Spleen (tissue), 11 donors: ENCODE data around the gene ZFP90. TPM values are rescaled to one million over a fixed set of nuclear protein-coding genes. Genes with fewer than 3 reads are reported as not detected.

Source experiments
- DNase-seq: peaks from one replicate; pipeline ENCODE4 v3.0.0-alpha.2; 2020
- H3K27ac ChIP-seq, 8 donors: fragments of 200-600 bp; sonication (generic) in 7 of 8; 1 replicate in 4 of 8; 2 replicates in 4 of 8; pipeline versions ENCODE4 v1.5.0 to v1.8.0; 2016 to 2021; ENCODE audit warnings: inconsistent platforms in 4 of 8, mild to moderate bottlenecking in 4 of 8, moderate library complexity in 1 of 8
- H3K27me3 ChIP-seq, 7 donors: fragments of 200-600 bp; sonication (generic) in 6 of 7; replicated peaks in 1 of 7; 1 replicate in 4 of 7; 2 replicates in 3 of 7; pipeline versions ENCODE4 v1.5.0 to v1.8.0; 2016 to 2021; ENCODE audit warnings: inconsistent platforms in 3 of 7, mild to moderate bottlenecking in 1 of 7
- H3K36me3 ChIP-seq, 6 donors: fragments of 200-600 bp; sonication (generic) in 5 of 6; 1 replicate in 4 of 6; 2 replicates in 2 of 6; pipeline versions ENCODE4 v1.5.0 to v1.8.0; 2016 to 2021; ENCODE audit warnings: inconsistent platforms in 2 of 6
- H3K4me1 ChIP-seq, 6 donors: fragments of 200-600 bp; sonication (generic) in 5 of 6; 1 replicate in 3 of 6; 2 replicates in 3 of 6; pipeline versions ENCODE4 v1.5.0 to v1.8.0; 2016 to 2021; ENCODE audit warnings: inconsistent platforms in 3 of 6
- H3K4me3 ChIP-seq, 8 donors: fragments of 200-600 bp; sonication (generic) in 7 of 8; 1 replicate in 4 of 8; 2 replicates in 4 of 8; pipeline versions ENCODE4 v1.5.0 to v1.8.0; 2016 to 2021; ENCODE audit warnings: inconsistent platforms in 4 of 8, mild to moderate bottlenecking in 4 of 8, moderate library complexity in 2 of 8
- H3K9me3 ChIP-seq, 8 donors: fragments of 200-600 bp; sonication (generic) in 7 of 8; 1 replicate in 4 of 8; 2 replicates in 4 of 8; pipeline versions ENCODE4 v1.5.0 to v1.8.0; 2016 to 2021; ENCODE audit warnings: inconsistent platforms in 4 of 8
- POLR2A ChIP-seq, 3 donors: fragments of 450-650 bp; IDR thresholded peaks; one replicate each; pipeline ENCODE4 v1.5.1; 2017; ENCODE audit warnings: antibody characterized with exemption in 3 of 3, mild to moderate bottlenecking in 1 of 3
- POLR2AphosphoS5 ChIP-seq, 3 donors: sonication (generic); formaldehyde crosslinking; IDR thresholded peaks; one replicate each; pipeline ENCODE4 v1.5.1; 2017; ENCODE audit warnings: antibody characterized with exemption in 3 of 3
- WGBS, 5 donors: extraction: QIAGEN DNeasy Blood & Tissue Kit in 3 of 5; methylation state at CpG; one replicate each; pipeline versions ENCODE4 v1.1.5 to v1.1.7; 2013 to 2018; 5-methylcytosine and 5-hydroxymethylcytosine counted together
- intact Hi-C: fragments of 100-400 bp; cut with DNase I; formaldehyde crosslinking; loops from one replicate; pipeline ENCODE4 v1.15.0; 2023; ENCODE audit warnings: low total_unique reads
- polyA plus RNA-seq, 3 donors: library from polyadenylated mRNA; stranded (reverse); fragments of 200-250 nt; gene quantifications; one replicate each; pipeline ENCODE4 v1.2.1, GENCODE V29; 2013
- total RNA-seq, 7 donors: library from RNA; depleted of rRNA in 3 of 7; stranded (reverse); fragments of >200 nt in 3 of 7; fragmentation: NEBNext Ultra II Directional in 4 of 7; extraction: Animal tissue kit (Norgen Biotek cat#: 25700) in 4 of 7; gene quantifications; one replicate each; pipeline versions ENCODE4 v1.1.0 to v1.2.1, GENCODE V29; 2016 to 2021
- TF ChIP-seq, protein P1 (sequence below), 11 experiments: fragments of 200-600 bp in 7 of 11; fragments of 450-650 bp in 4 of 11; sonication (generic) in 4 of 11; IDR thresholded peaks in 8 of 11; conservative IDR thresholded peaks in 3 of 11; 1 replicate in 7 of 11; 2 replicates in 4 of 11; pipeline versions ENCODE4 v1.4.0 to v1.8.0; 2016 to 2021; ENCODE audit warnings: antibody characterized with exemption in 11 of 11, inconsistent platforms in 4 of 11, mild to moderate bottlenecking in 1 of 11
- donor health status: healthy with polysubstance abuse.
- donor health status: DM: no; HTN: no; CAD: no; lungs with moderate emphysema.
- donor health status: DM: no; HTN: no; CAD: no.
- donor health status: Bipolar disorder and iron deficiency.
- donor health status: healthy.
- donor health status: DM: no; HTN: no; CAD: no.
- donor health status: DM: yes; HTN: yes; CAD: no.

The ZFP90 gene
- total and polyA plus RNA-seq, 10 donors, result 7.3 to 53.1 (median 24.4) TPM

DNA sequence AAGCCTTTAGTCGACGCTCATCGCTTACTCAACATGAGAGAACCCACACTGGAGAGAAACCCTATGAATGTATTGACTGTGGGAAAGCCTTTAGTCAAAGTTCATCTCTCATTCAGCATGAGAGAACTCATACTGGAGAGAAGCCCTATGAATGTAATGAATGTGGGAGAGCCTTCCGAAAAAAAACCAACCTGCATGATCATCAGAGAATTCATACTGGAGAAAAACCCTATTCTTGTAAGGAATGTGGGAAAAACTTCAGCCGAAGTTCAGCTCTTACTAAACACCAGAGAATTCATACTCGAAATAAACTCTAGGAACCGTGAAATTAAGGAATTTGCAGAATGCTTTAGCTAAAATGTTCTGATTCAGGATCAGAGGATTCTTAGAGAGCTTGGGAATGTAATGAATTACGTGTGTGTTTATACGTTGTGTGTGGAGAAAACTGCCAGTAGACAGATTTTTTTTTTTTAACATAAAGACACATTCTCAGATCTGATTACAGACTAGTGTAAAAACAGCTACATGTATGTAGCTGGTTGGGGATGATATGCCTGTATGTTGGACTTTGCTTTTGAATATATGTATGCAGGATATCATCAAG lies 25.4 kb downstream of the ZFP90 start:
- 94 to 98% (median 95%) methylated on average over 9 of the region's 9 CpGs for whole genome bisulfite sequencing, 5 donors
- no peak for DNase-seq
- H3K27me3 ChIP-seq, result no peaks in the 10 kb centered on the region

DNA sequence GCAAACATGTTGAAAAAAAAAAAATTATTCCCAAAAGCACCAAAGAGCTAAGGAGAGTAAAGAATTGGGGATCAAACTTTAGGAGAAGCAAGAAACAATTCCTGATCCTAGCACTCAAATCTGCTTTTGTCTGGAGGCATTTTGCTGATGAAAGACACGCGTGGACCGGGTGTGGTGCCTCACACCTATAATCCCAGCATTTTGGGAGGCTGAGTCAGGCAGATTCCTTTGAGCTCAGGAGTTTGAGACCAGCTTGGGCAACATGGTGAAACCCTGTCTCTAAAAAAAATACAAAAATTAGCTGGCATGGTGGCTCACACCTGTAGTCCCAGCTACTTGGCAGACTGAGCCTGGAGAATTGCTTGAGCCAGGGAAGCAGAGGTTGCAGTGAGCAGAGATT lies 35.4 kb downstream of the ZFP90 start:
- no peaks in the 10 kb centered on the region for H3K4me1 ChIP-seq
- DNase-seq, result no peak
- 78 to 98% (median 94%) methylated on average over 3 of the region's 3 CpGs for WGBS, 5 donors
- H3K4me3 ChIP-seq, result no peak overlapping the region
- intact Hi-C loops, result no loop called here
- no peaks in the 10 kb centered on the region for H3K27me3 ChIP-seq
- H3K9me3 ChIP-seq, result peaks cover 28 to 100% (median 100%) of the 10 kb centered on the region in 8 donors
- peaks cover 0 to 23% (median 0%) of the 10 kb centered on the region in 6 donors for H3K36me3 ChIP-seq
- no peak overlapping the region for H3K27ac ChIP-seq
- TF ChIP-seq POLR2AphosphoS5 (IDR thresholded peaks at IDR 0.05) (no peak), POLR2A (IDR thresholded peaks at IDR 0.05) (no peak)
- TF ChIP-seq, protein P1, sequence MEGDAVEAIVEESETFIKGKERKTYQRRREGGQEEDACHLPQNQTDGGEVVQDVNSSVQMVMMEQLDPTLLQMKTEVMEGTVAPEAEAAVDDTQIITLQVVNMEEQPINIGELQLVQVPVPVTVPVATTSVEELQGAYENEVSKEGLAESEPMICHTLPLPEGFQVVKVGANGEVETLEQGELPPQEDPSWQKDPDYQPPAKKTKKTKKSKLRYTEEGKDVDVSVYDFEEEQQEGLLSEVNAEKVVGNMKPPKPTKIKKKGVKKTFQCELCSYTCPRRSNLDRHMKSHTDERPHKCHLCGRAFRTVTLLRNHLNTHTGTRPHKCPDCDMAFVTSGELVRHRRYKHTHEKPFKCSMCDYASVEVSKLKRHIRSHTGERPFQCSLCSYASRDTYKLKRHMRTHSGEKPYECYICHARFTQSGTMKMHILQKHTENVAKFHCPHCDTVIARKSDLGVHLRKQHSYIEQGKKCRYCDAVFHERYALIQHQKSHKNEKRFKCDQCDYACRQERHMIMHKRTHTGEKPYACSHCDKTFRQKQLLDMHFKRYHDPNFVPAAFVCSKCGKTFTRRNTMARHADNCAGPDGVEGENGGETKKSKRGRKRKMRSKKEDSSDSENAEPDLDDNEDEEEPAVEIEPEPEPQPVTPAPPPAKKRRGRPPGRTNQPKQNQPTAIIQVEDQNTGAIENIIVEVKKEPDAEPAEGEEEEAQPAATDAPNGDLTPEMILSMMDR (IDR thresholded peaks at IDR 0.05 in 8 of 11, conservative IDR thresholded peaks at IDR 0.05 in 3 of 11), result no peak

More for the DNA sequence above, 25.4 kb downstream of the ZFP90 start:
- Histone ChIP-seq H3K4me1 (no peaks in the 10 kb centered on the region), H3K9me3 (peaks cover 65 to 100% (median 100%) of the 10 kb centered on the region in 8 donors), H3K4me3 (peak overlapping the region in 1 of 8 donors; percentile 40), H3K27ac (no peak overlapping the region), H3K36me3 (peaks cover 29 to 65% (median 46%) of the 10 kb centered on the region in 6 donors)
- TF ChIP-seq POLR2A (IDR thresholded peaks at IDR 0.05) (no peak), POLR2AphosphoS5 (IDR thresholded peaks at IDR 0.05) (no peak)
- TF ChIP-seq, protein P1 (IDR thresholded peaks at IDR 0.05 in 8 of 11, conservative IDR thresholded peaks at IDR 0.05 in 3 of 11), result no peak
- intact Hi-C loops, result no loop called here

- H3K9me3 ChIP-seq, result peaks cover 27 to 100% (median 100%) of the 10 kb centered on the region in 8 donors
- no peak overlapping the region for H3K27ac ChIP-seq
- no peak for DNase-seq
- H3K36me3 ChIP-seq, result peaks cover 0 to 24% (median 0%) of the 10 kb centered on the region in 6 donors
- no peak overlapping the region for H3K4me3 ChIP-seq
- 95 to 100% (median 96%) methylated on average over 3 of the region's 3 CpGs for WGBS, 5 donors
- no peaks in the 10 kb centered on the region for H3K4me1 ChIP-seq
- no peak for TF ChIP-seq POLR2AphosphoS5 (IDR thresholded peaks at IDR 0.05)
- intact Hi-C loops, result no loop called here
- H3K27me3 ChIP-seq, result no peaks in the 10 kb centered on the region
These were observed 36.0 kb downstream of the ZFP90 start for GRCh38 chr16:68575082-68575481.

GRCh38 chr16:68577352-68577853 lies 38.3 kb downstream of the ZFP90 start:
- Histone ChIP-seq H3K4me3 (no peak overlapping the region), H3K27me3 (no peaks in the 10 kb centered on the region), H3K36me3 (peaks cover 0 to 18% (median 0%) of the 10 kb centered on the region in 6 donors), H3K27ac (no peak overlapping the region), H3K4me1 (no peaks in the 10 kb centered on the region), H3K9me3 (peaks cover 18 to 100% (median 99%) of the 10 kb centered on the region in 8 donors)
- TF ChIP-seq POLR2A (IDR thresholded peaks at IDR 0.05), result no peak
- no peak for TF ChIP-seq POLR2AphosphoS5 (IDR thresholded peaks at IDR 0.05)
- TF ChIP-seq, protein P1 (IDR thresholded peaks at IDR 0.05 in 8 of 11, conservative IDR thresholded peaks at IDR 0.05 in 3 of 11), result no peak
- DNase-seq, result no peak
- WGBS, 5 donors, result 88 to 98% (median 93%) methylated on average over 2 of the region's 2 CpGs
- intact Hi-C loops, result no loop called here
